Activated gamma-delta T cell (primary cell): ENCODE measurements around the gene QSOX1.

Source experiments
- DNase-seq: peaks from one replicate; lab custom pipeline; 2025; lab: John Stamatoyannopoulos, UW

QSOX1 gene

DNA sequence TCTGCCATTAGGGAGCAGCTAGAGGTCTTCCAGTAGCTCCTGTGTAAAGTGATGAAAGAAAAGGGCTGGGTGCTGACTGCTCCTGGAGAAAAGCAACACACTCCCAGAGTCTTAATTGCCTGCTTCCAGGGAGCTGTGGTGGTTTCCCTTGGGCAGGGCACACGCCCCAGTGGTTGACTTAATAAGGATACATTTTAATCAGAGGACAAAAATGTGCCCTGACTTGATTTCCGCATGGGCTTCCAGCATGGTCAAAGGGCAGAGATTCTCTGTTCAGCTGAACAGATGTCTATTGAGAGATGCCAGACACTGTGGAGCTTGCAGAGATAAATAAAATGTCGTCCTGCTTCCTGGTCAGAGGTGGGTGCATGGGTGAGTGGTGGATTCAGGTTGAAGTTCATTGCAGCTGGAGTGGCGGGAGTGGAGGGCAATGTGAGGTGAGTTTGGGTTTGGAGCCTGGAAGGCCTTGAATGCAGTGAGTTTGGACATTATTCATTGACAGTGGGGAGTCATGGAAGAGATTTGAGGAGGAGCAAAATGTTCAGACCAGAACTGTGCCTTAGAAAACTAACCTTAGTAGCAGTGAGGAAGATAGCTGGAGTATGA lies 16.0 kb downstream of the QSOX1 start:
- DNase-seq, result no peak

DNA sequence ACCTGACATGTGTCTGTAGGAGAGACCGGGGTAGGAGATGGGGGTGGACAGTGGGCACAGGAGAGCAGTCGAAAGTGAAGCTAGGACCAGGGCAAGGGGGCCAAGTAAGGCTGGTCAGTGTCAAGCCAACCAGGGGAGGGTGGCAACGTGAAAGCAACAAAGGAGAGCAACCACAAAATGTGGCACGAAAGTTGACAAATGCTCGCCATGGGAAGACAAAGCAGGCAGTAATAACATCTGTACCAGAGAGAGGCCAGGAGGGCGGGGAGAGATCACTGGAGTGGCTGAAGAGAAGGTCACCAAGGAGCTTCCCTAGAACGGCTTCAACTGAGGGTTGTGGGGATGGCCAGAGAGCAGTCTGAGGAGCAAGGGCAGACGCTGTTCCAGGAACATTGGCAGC lies 17.0 kb downstream of the QSOX1 start:
- no peak for DNase-seq

DNA sequence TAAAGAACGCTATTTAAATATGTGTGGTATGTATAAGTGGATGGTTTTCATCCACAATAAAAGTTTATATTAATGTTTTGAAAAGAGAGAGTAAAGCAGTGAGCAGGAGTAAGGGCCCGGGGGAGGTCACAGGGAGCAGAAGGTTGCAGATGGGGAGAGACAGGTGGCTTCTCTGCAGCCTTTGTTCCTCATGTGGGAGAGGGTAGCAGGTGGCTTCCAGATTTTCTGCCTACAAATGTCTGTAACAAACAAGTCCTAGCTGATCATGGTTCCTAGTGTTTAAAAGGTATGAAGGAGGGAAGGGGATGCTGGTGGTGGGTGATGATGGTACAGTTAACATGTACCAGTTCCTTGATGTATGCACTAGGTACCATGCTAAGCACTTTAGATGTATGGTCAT lies 18.8 kb downstream of the QSOX1 start:
- DNase-seq, result no peak

DNA sequence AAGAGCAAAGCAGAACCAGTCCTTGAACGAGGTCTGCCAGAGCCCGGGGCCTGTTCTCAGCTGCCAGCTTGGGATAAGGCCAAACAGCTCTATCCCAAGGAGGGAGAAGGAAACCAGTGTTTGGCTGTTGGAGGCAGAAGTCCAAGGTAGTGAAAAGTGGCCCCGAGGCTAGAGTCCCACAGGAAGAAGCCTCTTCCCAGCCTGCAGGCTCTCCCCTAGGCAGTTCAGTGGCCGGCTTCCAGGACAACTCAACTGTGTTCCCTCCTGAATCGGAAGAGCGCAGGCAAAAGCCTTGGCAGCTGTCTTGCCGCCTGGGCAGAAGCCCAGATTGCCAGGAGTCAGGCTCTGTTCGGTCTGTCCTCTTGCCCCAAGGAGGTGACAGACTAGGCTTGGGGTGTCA lies 19.3 kb downstream of the QSOX1 start:
- DNase-seq, result no peak

DNA sequence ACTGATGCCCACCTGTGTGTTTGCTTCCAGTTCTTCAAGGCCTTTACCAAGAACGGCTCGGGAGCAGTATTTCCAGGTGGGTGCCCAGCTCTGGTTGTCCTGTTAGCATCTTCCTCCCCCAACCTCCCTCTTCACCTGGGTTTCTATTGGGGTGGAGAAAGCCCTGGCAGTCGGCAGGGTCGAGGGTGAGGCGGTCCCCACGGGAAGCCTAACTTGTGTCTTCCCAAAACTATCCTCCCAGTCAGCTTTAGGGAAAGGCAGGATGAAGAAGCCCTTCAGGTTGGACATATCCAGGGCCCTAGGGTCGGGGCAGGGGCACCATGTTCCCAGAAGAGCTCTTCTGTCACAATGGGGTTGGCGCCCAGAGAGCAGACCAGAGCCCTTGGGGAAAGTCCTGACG lies 20.6 kb downstream of the QSOX1 start:
- no peak for DNase-seq

DNA sequence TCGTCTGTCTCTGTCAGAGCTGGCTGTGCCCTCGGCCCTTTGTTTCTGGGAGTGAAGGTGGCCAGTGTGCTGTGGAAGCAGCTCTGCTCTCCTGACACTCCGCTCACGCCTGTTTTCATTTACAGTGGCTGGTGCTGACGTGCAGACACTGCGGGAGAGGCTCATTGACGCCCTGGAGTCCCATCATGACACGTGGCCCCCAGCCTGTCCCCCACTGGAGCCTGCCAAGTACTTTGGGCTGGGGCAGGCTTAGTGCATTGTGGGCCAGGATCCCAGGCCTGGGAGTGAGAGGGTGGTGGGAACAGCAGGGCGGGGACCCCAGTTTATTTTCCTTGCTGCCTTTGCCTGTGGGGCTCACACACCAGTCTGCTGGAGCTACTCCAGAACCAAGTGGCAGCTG lies 21.1 kb downstream of the QSOX1 start:
- no peak for DNase-seq

DNA sequence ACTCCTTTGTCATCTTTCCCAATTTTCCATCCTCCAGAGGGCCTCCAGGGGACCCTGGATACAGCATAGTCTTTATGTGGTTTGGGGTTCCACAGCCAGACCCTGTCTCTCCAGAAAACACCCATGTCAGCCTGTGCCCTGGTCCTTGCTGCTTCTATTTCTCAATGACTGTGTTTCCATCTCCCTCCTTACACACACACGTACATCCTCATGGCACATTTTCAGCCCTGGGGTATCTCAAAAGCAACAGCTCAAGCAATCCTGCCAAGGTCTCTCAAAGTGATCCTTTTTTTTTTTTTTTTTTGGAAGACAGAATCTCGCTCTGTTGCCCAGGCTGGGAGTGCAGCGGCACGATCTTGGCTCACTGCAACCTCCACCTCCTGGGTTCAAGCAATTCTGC lies 22.3 kb downstream of the QSOX1 start:
- DNase-seq, result no peak

DNA sequence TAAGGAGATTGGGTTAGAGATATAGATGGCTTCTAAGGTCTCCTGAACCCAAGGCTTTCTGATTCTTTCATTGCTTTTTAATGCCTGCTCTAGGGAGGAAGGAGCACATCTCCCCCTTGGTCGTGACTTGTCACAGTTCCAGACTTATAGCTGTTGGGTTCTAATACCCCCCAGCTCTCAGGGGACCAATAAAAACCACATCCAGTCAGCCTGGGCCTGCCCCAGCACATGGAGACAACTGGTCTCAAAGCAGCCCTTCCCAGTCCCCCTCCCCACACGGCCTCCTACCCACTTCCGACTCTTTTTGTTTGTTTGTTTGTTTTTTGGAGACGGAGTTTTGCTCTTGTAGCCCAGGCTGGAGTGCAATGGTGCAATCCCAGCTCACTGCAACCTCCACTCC lies 23.3 kb downstream of the QSOX1 start:
- no peak for DNase-seq

DNA sequence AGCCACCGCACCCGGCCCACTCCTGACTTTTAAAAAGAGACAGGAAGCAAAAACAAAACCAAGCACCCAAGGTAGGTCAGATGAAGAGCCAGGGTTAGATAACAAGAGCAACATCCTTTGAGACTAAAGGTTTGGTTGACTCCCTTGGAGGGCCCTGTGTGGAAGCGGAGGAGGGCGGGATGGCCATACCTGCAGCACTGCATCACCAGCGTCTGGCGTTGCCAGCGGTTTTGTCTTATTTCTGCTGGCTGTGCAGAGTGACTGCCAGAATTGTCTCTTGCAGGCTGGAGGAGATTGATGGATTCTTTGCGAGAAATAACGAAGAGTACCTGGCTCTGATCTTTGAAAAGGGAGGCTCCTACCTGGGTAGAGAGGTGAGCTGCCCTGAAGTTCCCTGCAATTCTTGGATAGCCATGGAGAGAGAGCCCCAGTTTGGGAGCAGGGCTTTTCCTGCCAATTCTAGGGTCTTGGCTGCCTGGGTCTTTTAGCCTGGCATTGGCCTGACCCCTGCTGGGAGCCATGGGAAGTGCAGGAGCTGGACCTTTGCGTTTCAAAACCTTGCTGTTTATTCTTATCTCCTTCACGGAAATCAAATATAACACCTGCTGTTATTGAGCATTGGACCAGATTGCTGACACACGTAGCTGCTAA lies 24.0 kb downstream of the QSOX1 start:
- DNase-seq, result no peak

DNA sequence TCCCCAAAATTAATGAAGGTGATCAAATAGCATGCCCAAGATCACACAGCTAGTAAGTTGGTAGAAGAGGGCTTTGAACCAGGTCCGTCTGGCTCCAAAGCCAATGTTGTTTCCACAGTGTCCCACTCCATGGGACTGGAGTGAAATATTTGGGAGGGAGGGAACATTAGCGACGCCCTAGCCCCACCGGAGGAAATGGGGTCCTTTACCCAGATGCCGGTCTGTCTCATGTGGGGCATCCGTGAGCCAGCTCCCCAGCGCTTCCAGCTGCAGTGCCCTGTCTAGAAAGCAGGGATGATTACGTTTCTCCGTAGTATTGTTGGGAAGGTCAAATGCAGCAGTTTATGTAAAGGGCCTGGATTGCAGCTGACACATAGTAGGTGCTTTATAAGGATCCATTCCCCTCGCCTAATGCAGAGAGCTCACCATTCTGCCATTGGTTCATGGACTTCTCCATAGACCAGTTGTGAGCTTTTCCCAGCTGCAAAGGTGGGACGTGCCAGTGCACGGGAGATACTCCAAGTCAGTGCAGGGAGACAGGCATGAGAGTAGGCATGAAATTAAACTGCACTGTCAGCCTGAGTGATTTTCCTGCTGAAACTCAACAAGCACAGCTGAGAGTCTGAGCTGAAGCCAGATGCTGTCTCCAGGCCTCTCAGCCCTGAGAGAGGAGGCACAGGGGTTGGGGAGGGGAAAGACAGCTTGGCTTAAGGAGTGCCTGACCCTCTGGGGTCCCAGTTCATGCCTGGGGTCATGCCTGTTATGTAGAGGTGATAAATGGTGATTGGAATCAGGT lies 24.7 kb downstream of the QSOX1 start:
- DNase-seq, result no peak

DNA sequence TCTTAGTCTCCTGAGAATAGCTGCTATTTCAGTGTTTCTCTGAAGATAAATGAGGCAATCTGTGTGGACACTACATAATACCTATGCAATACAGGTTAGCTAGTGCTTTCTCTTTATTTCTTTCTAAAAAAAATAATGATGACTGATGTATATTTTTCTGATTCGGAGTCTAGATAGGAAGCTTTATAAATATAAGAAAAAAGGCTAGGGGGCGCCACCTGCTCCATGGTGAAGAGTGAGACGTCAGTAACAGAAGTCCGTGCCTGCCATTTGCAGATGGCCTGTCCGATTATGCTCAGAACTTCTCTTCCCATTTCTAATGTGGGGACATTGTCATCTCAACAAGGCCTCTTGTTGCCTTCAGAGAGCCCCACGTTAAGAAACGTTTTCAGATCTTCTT lies 26.4 kb downstream of the QSOX1 start:
- no peak for DNase-seq

DNA sequence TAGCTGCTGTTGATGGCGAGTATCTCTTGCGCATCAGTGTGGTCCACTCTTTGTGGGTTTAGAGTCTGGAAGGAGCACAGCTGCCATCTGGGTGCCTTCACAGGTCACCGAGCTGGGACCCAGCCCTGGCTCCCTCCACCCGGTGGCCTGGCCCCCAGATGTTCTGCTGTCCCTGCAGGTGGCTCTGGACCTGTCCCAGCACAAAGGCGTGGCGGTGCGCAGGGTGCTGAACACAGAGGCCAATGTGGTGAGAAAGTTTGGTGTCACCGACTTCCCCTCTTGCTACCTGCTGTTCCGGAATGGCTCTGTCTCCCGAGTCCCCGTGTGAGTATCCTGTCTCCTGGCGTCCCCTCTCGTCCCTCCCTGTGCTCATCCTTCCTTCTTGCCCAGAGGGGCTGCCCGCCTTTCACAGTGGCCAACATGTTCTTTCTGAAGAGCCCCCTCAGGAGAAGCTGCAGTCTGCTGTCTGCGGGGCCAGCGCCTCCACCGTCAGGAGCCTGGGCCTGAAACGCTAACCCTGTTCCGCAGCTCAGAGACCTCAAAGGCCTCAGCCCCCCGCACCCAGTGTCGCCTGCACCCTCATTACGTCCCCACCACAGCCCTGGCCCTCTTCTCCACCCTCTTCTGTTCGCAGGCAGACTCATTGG lies 27.4 kb downstream of the QSOX1 start:
- DNase-seq, result no peak

DNA sequence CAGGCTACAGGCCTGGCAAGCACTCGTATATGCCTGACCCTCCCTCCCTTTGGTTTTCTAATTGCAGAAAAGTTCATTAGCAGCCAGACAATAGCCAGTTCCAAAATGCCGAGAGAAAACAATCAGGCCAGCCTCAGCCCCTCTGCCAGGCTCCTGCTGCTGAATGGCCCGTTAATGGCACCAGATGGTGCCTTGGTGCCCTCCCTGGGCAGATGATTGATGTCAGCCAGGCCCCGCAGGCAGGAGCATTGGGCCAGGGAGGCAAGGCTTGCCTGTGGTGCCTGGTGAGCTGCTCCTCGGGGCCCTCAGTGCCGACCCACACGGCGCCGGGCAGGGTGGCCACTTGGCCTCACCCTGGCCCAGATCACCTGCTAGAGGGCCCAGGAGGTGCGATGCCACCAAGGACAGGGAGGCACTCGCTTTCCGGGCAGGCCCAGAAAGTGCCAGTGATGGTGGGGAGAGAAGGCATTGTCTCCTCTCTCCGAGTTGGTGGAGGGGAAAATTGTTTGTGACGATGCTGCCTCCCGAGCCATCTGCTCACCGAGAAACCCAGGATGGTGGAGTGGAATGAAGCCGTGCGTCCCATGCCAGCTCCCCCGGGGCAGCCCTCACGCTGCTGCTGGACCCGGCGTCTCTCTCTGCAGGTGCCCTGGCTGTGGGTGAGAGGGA lies 28.1 kb downstream of the QSOX1 start:
- DNase-seq, result no peak

DNA sequence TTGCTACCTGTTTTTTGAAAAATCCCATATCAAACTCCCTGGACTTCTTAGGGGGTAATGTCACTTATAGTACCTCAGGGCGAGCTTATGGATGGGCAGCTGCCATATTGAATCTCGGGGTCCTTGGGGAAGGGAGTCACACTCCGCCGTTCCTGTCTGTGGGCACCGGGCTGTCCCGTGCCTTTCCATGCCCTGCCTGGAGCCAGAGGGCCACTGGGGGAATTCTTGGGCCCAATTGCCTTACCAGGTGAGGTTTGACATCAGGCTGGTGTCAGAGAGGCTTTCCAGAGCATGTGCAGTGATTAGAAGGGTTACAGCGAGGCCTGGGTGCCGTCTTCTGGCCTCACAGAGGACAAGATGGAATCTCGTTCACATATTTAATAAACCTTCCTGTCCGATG lies 28.8 kb downstream of the QSOX1 start:
- no peak for DNase-seq

DNA sequence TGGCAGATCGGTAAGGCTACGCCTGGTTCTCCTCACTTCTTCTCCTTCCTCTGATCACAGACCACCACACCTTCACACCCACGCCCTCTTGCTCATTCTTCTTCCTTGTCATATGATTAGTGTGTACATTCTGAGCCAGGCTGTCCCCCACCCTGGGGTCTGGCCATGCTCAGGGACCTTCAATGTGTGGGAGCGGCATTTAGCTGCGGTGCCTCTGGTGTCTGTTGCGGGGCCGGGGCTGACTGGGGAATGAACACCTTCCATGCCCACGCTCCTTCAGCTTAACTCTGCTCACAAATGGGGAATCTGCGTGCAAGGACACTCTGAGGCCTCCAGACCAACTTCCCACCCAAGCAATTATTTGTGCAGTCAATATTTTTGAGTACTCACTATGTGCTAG lies 29.4 kb downstream of the QSOX1 start:
- no peak for DNase-seq

DNA sequence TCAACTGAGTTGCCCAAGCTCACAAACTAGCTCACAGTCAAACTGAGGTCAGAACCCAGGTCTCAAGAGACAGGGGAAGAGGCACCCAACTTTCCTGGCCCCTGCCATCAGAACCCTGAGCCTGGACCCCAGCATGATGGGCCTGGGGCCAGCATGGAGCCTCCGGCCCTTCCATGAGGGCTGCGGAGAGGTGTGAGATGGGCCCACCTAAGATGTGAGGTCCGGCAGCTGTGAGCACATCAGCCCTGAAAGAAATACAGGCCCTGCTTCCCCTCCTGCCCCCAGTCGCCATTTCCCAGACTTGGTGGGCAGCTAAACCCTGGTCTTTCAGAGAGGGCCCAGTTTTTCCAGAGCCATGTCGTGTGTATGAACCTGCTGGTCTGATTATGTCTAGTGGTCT lies 30.6 kb downstream of the QSOX1 start:
- no peak for DNase-seq

DNA sequence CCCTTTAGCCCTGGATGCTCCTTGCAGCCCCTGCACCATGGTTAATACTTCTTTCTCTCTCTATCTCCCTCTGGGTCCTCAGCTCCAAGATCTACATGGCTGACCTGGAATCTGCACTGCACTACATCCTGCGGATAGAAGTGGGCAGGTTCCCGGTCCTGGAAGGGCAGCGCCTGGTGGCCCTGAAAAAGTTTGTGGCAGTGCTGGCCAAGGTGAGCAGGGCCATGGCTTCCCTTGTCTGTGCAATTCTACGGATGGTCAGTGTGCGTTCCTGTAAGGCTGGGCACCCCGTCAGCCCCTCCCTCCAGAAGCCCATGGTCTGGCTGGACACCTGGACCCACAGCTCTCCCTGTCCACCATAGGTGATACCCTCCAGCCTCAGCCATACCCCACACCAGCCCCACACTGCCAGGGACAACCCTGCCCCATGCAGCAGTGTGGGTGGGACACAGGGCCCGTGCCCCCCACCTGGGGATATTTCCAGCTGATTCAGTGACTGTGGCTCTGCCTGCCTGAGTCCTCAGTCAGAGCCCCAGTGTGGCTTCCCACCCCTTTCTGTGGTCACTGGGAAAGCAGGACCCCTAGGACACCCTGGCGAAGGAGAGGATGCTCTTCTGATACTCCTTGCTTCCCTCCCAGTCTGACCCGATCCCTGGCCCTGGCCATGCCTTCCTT lies 31.4 kb downstream of the QSOX1 start:
- DNase-seq, result no peak

DNA sequence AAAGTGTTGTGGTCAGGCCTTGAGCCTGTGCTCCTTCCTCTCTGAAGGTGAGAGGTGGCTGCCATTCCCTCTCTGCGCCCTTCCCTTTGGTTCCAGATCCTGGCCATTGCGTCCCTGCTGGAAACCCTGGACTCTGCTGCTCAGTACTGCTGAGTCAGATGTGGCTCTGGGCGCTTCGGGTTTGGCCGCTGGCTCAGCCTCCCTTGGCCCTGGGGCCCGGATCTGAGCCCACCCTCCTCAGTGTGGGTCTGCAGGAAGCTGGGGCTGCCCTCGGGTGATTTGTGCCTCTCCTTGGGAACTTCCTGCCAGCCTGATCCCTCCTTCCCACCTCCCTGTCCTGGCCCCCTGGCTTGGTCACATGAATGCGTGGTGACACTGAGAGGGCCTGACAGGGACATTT lies 32.2 kb downstream of the QSOX1 start:
- no peak for DNase-seq

DNA sequence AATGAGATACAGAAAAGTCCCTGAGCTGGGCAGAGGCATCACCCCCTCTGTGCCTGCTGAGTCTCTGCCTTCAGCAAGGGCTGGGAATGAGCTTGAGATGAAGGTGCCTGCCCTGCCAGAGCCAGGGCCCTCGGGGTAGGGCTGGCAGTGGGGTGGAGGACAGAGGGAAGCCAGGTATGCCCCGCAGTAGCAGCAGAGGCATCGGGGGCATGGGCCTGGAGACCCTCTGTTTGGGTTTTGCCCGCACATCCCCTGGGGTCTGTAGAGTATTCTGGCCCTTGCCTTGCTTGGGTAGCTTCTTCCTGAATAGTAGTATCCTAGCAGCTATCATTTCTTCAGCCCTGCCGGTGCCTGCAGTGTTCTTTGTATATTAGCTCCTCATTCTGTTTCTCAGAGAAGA lies 33.0 kb downstream of the QSOX1 start:
- no peak for DNase-seq

DNA sequence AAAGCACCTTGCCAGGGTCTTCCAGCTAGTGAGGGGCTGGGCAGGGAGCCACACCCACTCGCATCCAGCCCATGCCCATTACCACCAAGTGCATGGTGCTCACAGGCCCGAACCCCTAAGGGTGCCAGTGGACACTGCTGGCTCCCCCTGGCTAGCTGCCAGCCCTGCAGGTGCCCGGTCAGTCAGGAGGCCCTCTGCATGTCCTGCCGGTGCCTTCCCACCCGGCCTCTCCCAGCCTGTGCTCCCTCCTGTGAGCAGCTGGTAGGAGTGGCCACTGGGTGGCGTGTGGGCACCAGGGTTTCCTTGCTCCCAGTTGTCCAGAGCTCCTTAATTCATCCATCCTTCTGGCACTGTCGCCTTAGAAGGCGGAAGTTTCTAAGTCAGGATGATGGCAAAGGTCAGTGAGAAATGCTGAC lies 33.4 kb downstream of the QSOX1 start:
- DNase-seq, result no peak

DNA sequence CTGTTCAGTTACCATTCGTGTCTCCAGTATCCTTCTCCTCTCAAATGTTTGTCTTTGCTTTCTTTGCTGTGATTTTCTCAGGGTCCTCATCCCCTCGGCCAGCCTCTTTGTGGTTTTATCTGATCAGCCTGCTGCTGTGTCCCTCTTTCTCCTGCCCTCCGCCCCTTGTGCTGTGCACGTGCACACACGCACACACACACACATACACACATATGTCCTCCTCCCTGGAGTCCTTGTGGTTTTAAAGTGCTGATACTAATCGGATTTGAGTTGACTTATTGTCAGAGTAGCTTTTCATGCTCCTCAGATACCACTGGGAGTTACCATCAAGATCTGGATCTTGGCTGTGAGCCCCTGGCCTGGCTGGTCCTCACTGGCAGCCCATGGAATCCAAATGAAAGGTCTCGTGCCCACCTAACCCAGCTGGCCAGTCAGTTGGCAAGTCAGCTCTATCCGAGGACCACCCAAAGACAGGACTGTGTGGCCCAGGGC lies 34.1 kb downstream of the QSOX1 start:
- no peak for DNase-seq

DNA sequence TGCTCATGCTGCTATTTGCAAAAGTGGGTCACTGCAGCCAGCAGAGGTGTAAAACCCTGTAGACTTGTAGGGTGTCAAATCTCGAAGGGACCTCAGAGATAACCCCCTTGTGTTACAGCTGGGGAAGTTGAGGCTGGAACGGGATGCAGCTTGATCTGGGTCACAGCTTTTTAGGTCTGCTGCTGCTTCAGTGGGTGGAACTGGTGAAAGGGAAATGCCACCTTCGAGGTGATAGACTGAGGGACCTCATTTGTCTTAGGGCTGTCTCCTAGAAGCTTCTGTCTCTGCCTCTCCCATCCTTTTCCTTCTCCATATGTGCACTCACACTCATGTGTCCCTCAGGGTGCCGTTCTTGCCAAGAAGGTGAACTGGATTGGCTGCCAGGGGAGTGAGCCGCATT lies 35.4 kb downstream of the QSOX1 start:
- DNase-seq, result no peak
